ENCODE data around the gene MZB1. TPM values are rescaled to one million over a fixed set of nuclear protein-coding genes. Genes with fewer than 3 reads are reported as not detected.

MZB1 gene
- total RNA-seq, 2 donors from 2014 or later = 12.2 TPM; not detected in 1

- no peaks in the 10 kb centered on the region for H3K9me3 ChIP-seq
- intact Hi-C loops (cut with DNase I) = no loop called here
- no peak overlapping the region for H3K27ac ChIP-seq
Measured at GRCh38 chr5:139378101-139378825, 11.4 kb downstream of the MZB1 start.

GRCh38 chr5:139377226-139377625, 12.5 kb downstream of the MZB1 start:
- intact Hi-C loops (cut with DNase I) = no loop called here
- Histone ChIP-seq H3K9me3 (no peaks in the 10 kb centered on the region), H3K36me3 (replicated peaks in 1 of 2; ENCODE audit: insufficient read depth in 1 of 2, low read depth in 2 of 2) (no peaks in the 10 kb centered on the region), H3K27ac (no peak overlapping the region), H3K4me1 (peaks cover 12% of the 10 kb centered on the region), H3K27me3 (no peaks in the 10 kb centered on the region), H3K4me3 (no peak overlapping the region)
- ATAC-seq = no peak
- TF ChIP-seq POLR2A (IDR thresholded peaks at IDR 0.05) = no peak
- no peak for TF ChIP-seq CTCF (IDR thresholded peaks at IDR 0.05)
- DNase-seq = no peak
- 75 to 78% methylated on average over 2 to 3 of the region's 3 CpGs for WGBS, 2 donors

More at GRCh38 chr5:139378101-139378825, 11.4 kb downstream of the MZB1 start:
- peaks cover 18% of the 10 kb centered on the region for H3K4me1 ChIP-seq
- TF ChIP-seq CTCF (IDR thresholded peaks at IDR 0.05) = no peak
- no peak for TF ChIP-seq POLR2A (IDR thresholded peaks at IDR 0.05)
- DNase-seq = no peak
- WGBS, 2 donors = 78 to 87% methylated on average over 32 to 38 of the region's 47 CpGs
- no peaks in the 10 kb centered on the region for H3K27me3 ChIP-seq
- no peaks in the 10 kb centered on the region for H3K36me3 ChIP-seq (replicated peaks in 1 of 2; ENCODE audit: insufficient read depth in 1 of 2, low read depth in 2 of 2)
- H3K4me3 ChIP-seq = no peak overlapping the region
- ATAC-seq = no peak

- no peaks in the 10 kb centered on the region for H3K27me3 ChIP-seq
- 92 to 93% methylated on average over 7 of the region's 7 CpGs for WGBS, 2 donors
- no peak overlapping the region for H3K27ac ChIP-seq
- no peak for TF ChIP-seq CTCF (IDR thresholded peaks at IDR 0.05)
- TF ChIP-seq POLR2A (IDR thresholded peaks at IDR 0.05) = no peak
- intact Hi-C loops (cut with DNase I) = no loop called here
- no peaks in the 10 kb centered on the region for H3K9me3 ChIP-seq
- DNase-seq (no peak), ATAC-seq (no peak)
- H3K4me3 ChIP-seq = no peak overlapping the region
- H3K4me1 ChIP-seq = peaks cover 10% of the 10 kb centered on the region
- H3K36me3 ChIP-seq (replicated peaks in 1 of 2; ENCODE audit: insufficient read depth in 1 of 2, low read depth in 2 of 2) = peaks cover 0 to 3% of the 10 kb centered on the region in 2 donors
Measured at GRCh38 chr5:139376364-139376763, 13.3 kb downstream of the MZB1 start.

- intact Hi-C loops (cut with DNase I) = no loop called here
- H3K36me3 ChIP-seq (replicated peaks in 1 of 2; ENCODE audit: insufficient read depth in 1 of 2, low read depth in 2 of 2) = peaks cover 0 to 6% of the 10 kb centered on the region in 2 donors
- DNase-seq (no peak), ATAC-seq (no peak)
- peaks cover 10% of the 10 kb centered on the region for H3K4me1 ChIP-seq
- 88 to 93% methylated on average over 2 of the region's 2 CpGs for WGBS, 2 donors
- TF ChIP-seq CTCF (IDR thresholded peaks at IDR 0.05) (no peak), POLR2A (IDR thresholded peaks at IDR 0.05) (no peak)
- H3K9me3 ChIP-seq = no peaks in the 10 kb centered on the region
- no peak overlapping the region for H3K4me3 ChIP-seq
- no peaks in the 10 kb centered on the region for H3K27me3 ChIP-seq
- H3K27ac ChIP-seq = no peak overlapping the region
Measured at GRCh38 chr5:139374909-139375308, 14.8 kb downstream of the MZB1 start.
